ENCODE results near the gene MRPS23.

The MRPS23 gene

DNA sequence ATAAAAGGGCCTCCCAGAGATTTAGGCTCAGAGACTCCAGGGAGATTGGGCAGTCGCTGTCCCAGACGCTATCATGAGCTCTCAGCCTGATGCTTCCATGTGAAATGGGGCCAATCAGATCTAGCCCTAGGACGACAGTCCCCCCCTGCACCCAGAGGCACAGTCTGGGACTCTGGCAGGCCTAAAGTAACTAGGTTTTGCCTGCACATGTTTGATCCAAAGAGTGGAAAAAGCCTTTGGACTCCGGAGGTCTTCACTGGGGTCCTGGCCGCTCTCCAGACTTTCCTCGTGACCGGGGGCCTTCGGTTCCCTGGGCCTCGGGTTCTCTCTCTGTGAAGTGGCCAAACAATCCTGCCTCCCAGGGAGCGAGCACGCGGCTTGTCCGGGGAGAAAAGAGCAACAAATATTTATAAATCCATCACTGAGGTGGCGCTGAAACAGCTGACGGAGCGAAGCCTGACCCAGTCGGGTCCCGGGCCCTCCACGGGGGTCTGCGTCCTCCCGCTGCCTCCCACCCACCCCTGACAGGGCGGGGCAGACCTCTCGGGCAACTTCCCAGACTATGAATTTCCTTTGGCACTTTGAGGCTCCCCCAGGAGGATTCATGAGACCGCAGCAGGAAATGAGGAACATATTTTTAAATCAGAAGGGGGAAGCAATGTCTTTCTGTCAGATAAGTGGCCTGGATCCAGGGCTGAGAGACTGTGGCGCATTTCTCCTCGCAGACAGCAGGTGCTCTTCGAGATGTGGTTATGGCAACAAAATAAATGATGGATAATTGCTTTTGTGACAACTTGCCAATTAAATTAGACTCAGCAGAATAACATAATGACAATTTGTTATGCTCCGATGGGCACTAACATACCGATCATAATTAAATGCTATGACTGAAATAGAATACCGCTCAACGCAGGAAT is 38.9 kb downstream of the MRPS23 start:
- 88 to 90% methylated on average over 22 to 25 of the region's 31 CpGs for WGBS, 2 experiments (ENCODE audit: insufficient coverage in 2 of 2)
- Histone ChIP-seq H3K4me1 (ENCODE audit: control insufficient read depth, insufficient read depth, low read length, poor library complexity, severe bottlenecking) (no peaks in the 10 kb centered on the region), H3K4me3 (ENCODE audit: extremely low read depth, insufficient read depth, low read length, poor library complexity, severe bottlenecking) (no peak overlapping the region), H3K36me3 (ENCODE audit: control insufficient read depth, insufficient read depth, low read length) (no peaks in the 10 kb centered on the region), H3K27ac (ENCODE audit: low read depth, low read length, severe bottlenecking) (no peak overlapping the region), H3K9me3 (ENCODE audit: control insufficient read depth, low read length) (no peaks in the 10 kb centered on the region)

GRCh38 chr17:57809879-57810278 is 40.0 kb downstream of the MRPS23 start:
- H3K9me3 ChIP-seq (ENCODE audit: control insufficient read depth, low read length), result no peaks in the 10 kb centered on the region
- H3K4me1 ChIP-seq (ENCODE audit: control insufficient read depth, insufficient read depth, low read length, poor library complexity, severe bottlenecking), result no peaks in the 10 kb centered on the region
- no peak overlapping the region for H3K4me3 ChIP-seq (ENCODE audit: extremely low read depth, insufficient read depth, low read length, poor library complexity, severe bottlenecking)
- H3K36me3 ChIP-seq (ENCODE audit: control insufficient read depth, insufficient read depth, low read length), result no peaks in the 10 kb centered on the region
- WGBS, 2 experiments (ENCODE audit: insufficient coverage in 2 of 2), result 90 to 91% methylated on average over 4 of the region's 5 CpGs
- no peak overlapping the region for H3K27ac ChIP-seq (ENCODE audit: low read depth, low read length, severe bottlenecking)

- 100% methylated on average over 1 of the region's 5 CpGs; no CpG with 5 or more reads in 1 of the 2 experiments for WGBS, 2 experiments (ENCODE audit: insufficient coverage in 2 of 2)
Observed at GRCh38 chr17:57808882-57809281, 41.0 kb downstream of the MRPS23 start.

GRCh38 chr17:57806167-57806830 is 43.5 kb downstream of the MRPS23 start:
- H3K4me1 ChIP-seq (ENCODE audit: control insufficient read depth, insufficient read depth, low read length, poor library complexity, severe bottlenecking), result no peaks in the 10 kb centered on the region
- no peak overlapping the region for H3K4me3 ChIP-seq (ENCODE audit: extremely low read depth, insufficient read depth, low read length, poor library complexity, severe bottlenecking)
- 79 to 84% methylated on average over 3 of the region's 5 CpGs for WGBS, 2 experiments (ENCODE audit: insufficient coverage in 2 of 2)
- no peaks in the 10 kb centered on the region for H3K36me3 ChIP-seq (ENCODE audit: control insufficient read depth, insufficient read depth, low read length)
- H3K27ac ChIP-seq (ENCODE audit: low read depth, low read length, severe bottlenecking), result no peak overlapping the region
- peaks cover 3% of the 10 kb centered on the region for H3K9me3 ChIP-seq (ENCODE audit: control insufficient read depth, low read length)

More at GRCh38 chr17:57808882-57809281, 41.0 kb downstream of the MRPS23 start:
- Histone ChIP-seq H3K4me3 (ENCODE audit: extremely low read depth, insufficient read depth, low read length, poor library complexity, severe bottlenecking) (no peak overlapping the region), H3K27ac (ENCODE audit: low read depth, low read length, severe bottlenecking) (no peak overlapping the region), H3K9me3 (ENCODE audit: control insufficient read depth, low read length) (no peaks in the 10 kb centered on the region), H3K36me3 (ENCODE audit: control insufficient read depth, insufficient read depth, low read length) (no peaks in the 10 kb centered on the region), H3K4me1 (ENCODE audit: control insufficient read depth, insufficient read depth, low read length, poor library complexity, severe bottlenecking) (no peaks in the 10 kb centered on the region)

- H3K9me3 ChIP-seq (ENCODE audit: control insufficient read depth, low read length), result peaks cover 9% of the 10 kb centered on the region
- no peak overlapping the region for H3K27ac ChIP-seq (ENCODE audit: low read depth, low read length, severe bottlenecking)
- no peak overlapping the region for H3K4me3 ChIP-seq (ENCODE audit: extremely low read depth, insufficient read depth, low read length, poor library complexity, severe bottlenecking)
- no peaks in the 10 kb centered on the region for H3K36me3 ChIP-seq (ENCODE audit: control insufficient read depth, insufficient read depth, low read length)
- WGBS, 2 experiments (ENCODE audit: insufficient coverage in 2 of 2), result 19 to 21% methylated on average over 4 of the region's 4 CpGs
- H3K4me1 ChIP-seq (ENCODE audit: control insufficient read depth, insufficient read depth, low read length, poor library complexity, severe bottlenecking), result no peaks in the 10 kb centered on the region
Observed at GRCh38 chr17:57803021-57803420, 46.8 kb downstream of the MRPS23 start.

GRCh38 chr17:57801044-57801711 is 48.7 kb downstream of the MRPS23 start:
- H3K4me1 ChIP-seq (ENCODE audit: control insufficient read depth, insufficient read depth, low read length, poor library complexity, severe bottlenecking), result no peaks in the 10 kb centered on the region
- no peak overlapping the region for H3K27ac ChIP-seq (ENCODE audit: low read depth, low read length, severe bottlenecking)
- WGBS, 2 experiments (ENCODE audit: insufficient coverage in 2 of 2), result 94 to 100% methylated on average over 2 of the region's 3 CpGs
- no peaks in the 10 kb centered on the region for H3K36me3 ChIP-seq (ENCODE audit: control insufficient read depth, insufficient read depth, low read length)
- no peak overlapping the region for H3K4me3 ChIP-seq (ENCODE audit: extremely low read depth, insufficient read depth, low read length, poor library complexity, severe bottlenecking)
- H3K9me3 ChIP-seq (ENCODE audit: control insufficient read depth, low read length), result peaks cover 9% of the 10 kb centered on the region

GRCh38 chr17:57794841-57795240 is 55.0 kb downstream of the MRPS23 start:
- no CpG with 5 or more reads among the region's 2 CpGs for WGBS, 2 experiments (ENCODE audit: insufficient coverage in 2 of 2)
- Histone ChIP-seq H3K4me1 (ENCODE audit: control insufficient read depth, insufficient read depth, low read length, poor library complexity, severe bottlenecking) (no peaks in the 10 kb centered on the region), H3K9me3 (ENCODE audit: control insufficient read depth, low read length) (no peaks in the 10 kb centered on the region), H3K4me3 (ENCODE audit: extremely low read depth, insufficient read depth, low read length, poor library complexity, severe bottlenecking) (no peak overlapping the region), H3K36me3 (ENCODE audit: control insufficient read depth, insufficient read depth, low read length) (no peaks in the 10 kb centered on the region), H3K27ac (ENCODE audit: low read depth, low read length, severe bottlenecking) (no peak overlapping the region)

GRCh38 chr17:57788725-57789124 is 61.1 kb downstream of the MRPS23 start:
- Histone ChIP-seq H3K4me3 (ENCODE audit: extremely low read depth, insufficient read depth, low read length, poor library complexity, severe bottlenecking) (no peak overlapping the region), H3K36me3 (ENCODE audit: control insufficient read depth, insufficient read depth, low read length) (no peaks in the 10 kb centered on the region), H3K9me3 (ENCODE audit: control insufficient read depth, low read length) (no peaks in the 10 kb centered on the region), H3K4me1 (ENCODE audit: control insufficient read depth, insufficient read depth, low read length, poor library complexity, severe bottlenecking) (no peaks in the 10 kb centered on the region), H3K27ac (ENCODE audit: low read depth, low read length, severe bottlenecking) (no peak overlapping the region)
- WGBS, 2 experiments (ENCODE audit: insufficient coverage in 2 of 2), result 90% methylated on average over 2 of the region's 4 CpGs; no CpG with 5 or more reads in 1 of the 2 experiments

GRCh38 chr17:57785022-57785421 is 64.8 kb downstream of the MRPS23 start:
- WGBS, 2 experiments (ENCODE audit: insufficient coverage in 2 of 2), result 88 to 92% methylated on average over 6 to 7 of the region's 7 CpGs
- H3K4me3 ChIP-seq (ENCODE audit: extremely low read depth, insufficient read depth, low read length, poor library complexity, severe bottlenecking), result no peak overlapping the region
- no peaks in the 10 kb centered on the region for H3K36me3 ChIP-seq (ENCODE audit: control insufficient read depth, insufficient read depth, low read length)
- H3K9me3 ChIP-seq (ENCODE audit: control insufficient read depth, low read length), result no peaks in the 10 kb centered on the region
- no peak overlapping the region for H3K27ac ChIP-seq (ENCODE audit: low read depth, low read length, severe bottlenecking)
- H3K4me1 ChIP-seq (ENCODE audit: control insufficient read depth, insufficient read depth, low read length, poor library complexity, severe bottlenecking), result peaks cover 13% of the 10 kb centered on the region
